Measurements from ENCODE around the gene DGKI.

DGKI gene

DNA sequence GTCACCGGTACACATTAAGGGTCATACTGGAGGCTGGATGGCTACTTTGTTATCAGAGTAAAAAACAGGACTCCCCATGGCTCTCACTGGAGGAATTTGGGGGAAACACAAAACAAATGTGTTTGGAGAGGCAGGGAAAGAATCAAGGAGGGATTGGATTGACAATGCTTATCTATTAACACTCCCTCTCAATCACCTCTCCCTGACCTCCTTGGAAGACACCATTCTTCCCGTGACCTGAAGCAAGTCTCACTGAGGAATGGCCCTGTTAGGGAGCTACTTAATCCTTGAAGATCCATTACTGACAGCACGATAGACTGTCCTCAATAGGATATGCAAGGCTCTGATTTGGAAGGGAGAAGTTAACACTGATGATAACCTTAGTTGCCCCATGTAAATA, 261.2 kb downstream of the DGKI start:
- DNase-seq = no peak

DNA sequence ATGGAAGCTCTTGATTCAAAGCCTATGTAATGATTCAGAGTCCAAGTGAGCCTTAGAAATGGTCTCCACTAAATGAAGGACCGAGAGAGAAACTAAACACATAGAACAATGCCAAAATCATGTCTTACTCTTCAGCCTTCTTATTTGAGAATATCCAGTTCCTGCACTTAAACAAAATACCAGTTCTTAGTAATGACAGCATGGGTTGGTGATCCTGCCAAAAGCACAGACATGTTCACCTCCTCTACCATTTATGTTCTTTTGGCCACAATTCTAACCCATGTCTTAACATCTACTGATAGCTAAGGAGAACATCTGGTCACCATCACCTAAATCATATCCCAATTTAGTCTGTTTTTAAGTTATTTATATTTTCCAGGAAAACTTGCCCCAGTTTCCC, 263.6 kb downstream of the DGKI start:
- no peak for DNase-seq

DNA sequence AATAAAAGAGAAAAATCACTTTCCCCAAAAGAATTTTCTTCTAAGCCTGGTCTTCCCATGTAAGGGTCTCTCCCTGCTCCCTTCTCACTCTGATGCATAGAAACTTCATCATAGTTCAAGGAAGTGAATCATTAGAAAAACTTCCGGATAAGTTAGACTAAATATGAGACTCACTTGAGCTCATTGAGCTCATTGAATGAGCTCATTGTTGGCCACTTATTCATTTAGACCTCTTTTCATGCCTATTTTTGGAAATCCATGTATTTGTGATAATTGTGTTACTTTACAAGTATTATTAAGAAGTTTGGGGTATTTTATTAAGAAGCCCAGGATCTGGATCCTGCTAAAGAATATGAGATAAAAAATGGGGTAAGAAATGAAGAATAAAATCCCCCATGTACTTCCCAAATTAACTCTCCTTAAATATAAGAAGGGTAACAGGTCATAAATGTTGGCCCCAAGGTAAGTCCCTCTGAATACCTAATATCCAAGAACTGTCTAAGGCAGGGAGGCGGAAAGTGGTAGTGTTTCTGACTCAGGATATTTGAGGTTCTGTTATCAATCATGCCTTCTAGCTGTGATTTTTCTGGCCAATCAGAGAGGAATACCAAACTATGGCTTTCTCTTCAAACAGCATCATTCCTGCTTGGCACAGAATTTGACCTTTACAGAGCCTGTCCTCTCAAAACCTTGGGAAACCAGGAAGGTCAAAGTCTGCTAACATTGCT, 266.7 kb downstream of the DGKI start:
- no peak for DNase-seq

DNA sequence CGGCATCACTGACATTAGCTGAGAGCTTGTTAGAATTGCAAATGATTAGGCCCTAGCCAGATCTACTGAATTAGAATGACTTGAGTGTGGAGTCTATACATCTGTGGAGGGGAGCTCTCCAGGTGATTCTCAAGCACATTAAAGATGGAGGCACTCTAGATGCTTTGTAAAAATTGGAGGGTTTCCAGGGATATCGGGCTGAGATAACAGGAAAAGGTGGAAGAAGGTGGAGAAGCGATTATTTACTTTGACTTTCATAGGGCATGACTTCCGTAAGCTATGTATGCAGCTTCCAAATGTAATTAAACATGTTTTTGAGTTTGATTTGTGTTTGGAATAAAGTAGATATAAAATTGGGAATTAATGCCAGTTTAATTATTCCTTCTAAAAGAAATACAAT, 268.2 kb downstream of the DGKI start:
- no peak for DNase-seq

DNA sequence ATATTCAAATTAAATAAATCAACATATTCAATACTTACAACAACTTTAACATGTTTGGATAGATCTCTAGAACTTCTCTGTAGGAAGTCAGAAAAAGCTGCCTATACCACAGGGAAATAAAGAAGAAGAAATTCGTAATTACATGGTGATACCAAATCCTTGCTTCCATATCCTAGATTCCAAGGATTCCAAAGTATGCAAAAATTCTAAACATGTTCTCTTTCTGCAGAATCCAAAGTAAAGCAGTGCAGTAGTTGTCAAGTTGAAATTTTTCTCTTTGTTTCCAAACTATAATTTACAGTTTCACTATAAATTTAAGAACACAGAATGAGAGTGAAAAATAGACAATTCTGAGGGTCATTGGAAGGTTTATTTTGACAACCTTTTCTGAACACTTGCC, 269.6 kb downstream of the DGKI start:
- no peak for DNase-seq

DNA sequence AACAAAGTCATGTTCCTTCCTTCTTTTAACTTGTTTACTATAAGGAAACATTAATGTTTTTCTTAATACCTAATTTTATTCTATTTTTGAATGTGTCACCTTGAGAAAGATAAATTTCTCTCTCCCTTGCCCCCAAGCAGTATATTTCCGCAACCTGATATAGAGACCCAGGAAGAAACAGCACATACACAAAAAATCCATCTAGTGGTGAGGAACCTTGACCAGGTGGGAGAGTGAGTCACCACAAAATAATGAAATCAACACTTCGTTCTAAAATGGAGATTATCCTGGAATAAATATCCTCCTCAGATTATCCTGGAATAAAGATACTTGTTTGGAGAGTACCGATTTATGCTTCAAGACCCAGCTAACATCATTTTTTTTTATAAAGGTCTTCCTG, 270.3 kb downstream of the DGKI start:
- DNase-seq = no peak

DNA sequence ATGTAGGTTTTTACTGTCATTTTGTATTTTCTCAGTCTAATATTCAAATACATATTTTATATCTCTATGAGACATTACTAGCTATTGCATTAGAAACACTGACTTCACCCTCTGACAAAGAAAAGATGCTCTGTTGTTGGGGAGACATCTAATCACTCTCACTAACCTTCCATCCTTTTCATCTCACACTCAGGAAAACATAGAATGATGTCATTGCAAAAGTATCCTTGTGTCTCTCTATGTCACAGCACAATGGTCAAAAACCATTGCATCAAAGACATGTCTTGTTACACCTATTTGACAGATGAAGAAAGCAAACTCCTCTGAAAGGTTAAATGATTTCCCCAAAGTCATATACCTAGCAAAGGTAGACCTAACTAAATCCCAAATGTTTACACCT, 272.0 kb downstream of the DGKI start:
- DNase-seq = no peak

DNA sequence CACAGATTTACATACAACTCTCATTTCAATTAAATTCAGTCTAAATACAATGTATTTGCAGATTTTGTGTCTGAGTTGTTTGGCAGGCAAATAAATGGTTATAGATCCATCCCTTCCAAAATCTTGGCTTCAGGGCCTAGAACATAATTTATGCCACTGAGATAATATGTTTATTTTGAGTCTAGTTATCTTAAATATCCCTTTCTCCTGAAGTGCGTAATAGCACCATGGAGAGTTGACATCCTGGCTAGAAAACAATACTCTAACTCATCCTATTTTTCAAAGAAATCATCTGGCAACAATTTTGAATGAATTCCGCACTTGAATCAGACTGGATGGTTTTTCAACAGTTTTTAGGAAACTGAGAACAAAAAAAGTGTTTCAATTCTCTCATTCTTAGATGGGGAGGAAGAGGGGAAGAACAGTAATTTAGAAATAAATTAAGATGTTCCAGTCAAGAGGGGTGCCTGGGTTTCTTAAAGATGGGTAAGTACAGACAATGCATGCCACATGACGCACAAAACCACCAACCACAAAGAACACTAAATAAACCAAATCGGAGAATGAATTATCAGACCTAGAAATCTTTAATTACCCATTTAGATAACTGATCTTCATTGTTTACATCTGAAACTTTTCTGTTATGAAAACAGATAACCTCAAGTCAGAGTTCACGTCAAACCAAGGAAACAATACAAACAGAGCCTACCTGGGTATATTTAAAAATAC, 274.6 kb downstream of the DGKI start:
- DNase-seq = no peak

DNA sequence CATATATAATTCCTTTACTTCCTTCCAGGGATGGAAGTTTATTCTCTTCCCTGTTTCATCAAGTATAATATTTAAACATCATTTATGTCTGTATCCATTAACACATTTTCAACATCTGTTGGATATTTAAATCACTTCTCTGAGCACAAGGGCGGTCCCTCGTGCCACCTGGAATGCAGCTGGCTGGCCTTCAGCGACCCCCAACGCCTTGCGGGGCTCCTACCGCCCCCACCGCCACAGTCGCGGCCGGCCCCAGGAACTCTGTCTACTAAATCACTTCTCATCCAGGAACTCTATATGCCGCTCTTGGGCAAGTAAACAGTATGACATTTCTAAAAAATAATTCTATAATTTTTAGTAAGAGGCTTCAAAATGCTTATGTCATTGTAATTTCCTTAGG, 282.1 kb downstream of the DGKI start:
- no peak for DNase-seq

DNA sequence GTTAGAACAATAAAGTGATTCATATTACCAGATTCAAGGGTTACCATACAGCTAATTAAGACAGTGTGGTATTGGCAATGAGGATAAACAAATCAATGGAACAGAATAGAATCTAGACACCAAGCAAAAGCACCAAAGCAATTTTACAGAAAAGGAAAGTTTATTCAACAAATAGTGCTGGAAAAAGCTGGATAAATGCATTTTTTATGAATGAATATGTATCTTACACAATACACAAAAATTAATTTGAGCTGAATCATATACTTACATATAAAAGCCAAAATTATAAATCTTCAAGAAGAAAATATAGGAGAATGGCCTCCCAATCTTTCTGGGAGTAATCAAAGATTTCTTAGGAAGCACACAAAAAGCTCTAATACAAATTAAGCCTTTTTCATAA, 282.8 kb downstream of the DGKI start:
- no peak for DNase-seq

DNA sequence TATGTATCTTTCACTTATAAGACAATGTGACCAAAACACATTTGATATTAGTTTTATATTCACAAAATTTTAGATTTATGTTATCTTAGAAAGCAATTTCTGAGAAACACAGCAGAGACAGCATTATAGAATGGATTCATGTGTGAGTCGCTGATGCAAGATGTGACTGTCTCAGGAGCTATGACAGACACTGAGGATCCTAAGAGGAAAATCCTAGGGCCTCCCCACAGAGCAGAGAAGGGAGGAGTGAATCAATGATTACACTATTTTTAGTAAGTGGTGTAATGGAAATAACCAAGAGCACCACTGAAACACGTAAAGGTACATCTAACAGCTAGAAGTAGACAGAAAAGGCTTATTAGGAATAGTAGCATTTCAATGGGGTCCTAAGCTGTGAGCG, 299.3 kb downstream of the DGKI start:
- DNase-seq = no peak

DNA sequence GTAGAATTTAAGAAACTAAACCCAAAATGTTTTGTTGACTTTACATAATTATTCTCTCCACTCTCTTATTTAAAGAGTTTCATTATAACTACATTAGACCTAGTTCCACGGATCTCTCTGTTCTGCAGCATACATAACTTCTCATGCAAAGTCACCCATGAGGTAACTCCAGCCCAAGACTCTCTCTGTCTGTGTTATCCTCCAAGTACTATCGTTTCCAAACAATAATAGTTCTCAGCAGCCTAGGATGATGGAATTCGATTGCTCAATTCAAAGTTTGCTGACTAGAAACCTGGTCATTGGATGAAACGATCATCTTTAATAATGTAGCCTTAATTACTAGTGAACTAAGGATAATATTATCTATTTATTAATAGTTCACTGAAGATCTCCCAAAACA, 300.1 kb downstream of the DGKI start:
- no peak for DNase-seq

DNA sequence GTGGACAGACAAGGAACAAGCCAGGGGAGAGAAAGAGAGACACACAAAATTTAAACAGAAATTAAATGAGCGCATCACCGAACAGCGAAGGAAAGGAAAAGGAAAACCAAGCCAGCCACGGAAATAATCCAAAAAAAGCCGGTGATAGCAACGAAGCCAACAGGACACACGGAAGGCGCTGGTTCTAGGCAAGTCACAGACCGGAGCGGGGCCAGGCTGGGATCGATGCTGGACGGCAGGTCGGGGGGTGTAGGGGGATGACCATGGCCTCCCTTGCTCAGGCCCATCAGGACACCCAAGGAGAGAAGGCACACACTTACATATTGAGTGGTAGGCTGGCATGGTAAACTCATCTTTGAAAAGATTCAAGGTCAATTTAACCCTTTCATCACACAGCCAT, 300.8 kb downstream of the DGKI start:
- no peak for DNase-seq

DNA sequence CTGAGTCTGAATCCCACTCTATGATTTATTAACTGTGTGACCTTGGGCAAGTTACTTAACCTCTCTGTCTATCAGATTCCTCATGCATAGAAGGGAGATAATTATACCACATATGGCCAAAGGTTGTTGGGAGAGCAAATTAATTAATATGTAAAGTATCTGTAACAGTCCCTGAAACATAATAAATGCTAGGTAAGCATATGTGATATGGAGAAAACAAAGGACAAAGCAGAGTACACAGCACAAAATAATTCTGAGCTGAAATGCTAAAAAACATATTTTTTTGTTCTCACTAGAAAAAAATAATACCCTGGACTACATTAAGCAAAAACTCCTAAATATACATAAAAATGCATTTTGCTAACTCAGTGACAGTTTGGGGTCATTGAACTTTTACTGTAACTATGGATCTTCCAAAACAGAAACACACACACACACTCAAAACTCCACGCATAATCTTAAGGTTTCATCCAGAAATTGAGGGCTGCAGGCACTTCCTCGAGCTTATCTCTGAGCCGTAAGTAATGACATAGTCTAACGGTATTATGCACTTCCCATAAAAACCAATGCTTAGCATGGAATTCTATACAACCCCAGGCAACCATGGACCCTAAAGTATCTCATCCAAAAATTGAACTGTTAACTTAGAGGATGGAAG, 301.6 kb downstream of the DGKI start:
- DNase-seq = no peak

DNA sequence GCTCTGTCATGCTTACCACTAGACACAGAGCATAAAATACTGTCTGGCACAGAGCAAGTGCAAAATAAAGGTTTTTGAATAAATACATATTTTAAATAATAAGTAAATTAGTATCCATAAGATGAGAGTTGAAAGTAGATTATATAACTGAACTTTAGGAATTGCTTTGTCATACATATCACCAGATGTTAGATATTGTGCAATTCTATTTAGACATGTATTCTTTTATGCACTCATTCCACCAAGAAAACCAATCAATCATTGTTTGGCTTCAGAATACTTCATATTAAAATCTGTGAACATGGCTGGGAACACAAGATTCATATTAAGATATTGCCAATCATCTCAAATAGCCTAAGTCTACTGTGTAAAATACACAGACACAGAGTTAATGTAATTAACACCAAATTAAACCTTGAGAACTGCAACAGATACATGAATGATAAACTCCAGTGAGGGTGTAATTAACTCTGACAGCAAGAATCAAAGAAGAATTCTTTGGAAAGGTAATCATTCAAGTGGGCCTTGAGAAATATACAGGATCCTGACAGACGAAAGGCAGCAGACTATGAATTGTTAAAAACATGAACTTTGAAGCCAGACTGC, 302.2 kb downstream of the DGKI start:
- no peak for DNase-seq

DNA sequence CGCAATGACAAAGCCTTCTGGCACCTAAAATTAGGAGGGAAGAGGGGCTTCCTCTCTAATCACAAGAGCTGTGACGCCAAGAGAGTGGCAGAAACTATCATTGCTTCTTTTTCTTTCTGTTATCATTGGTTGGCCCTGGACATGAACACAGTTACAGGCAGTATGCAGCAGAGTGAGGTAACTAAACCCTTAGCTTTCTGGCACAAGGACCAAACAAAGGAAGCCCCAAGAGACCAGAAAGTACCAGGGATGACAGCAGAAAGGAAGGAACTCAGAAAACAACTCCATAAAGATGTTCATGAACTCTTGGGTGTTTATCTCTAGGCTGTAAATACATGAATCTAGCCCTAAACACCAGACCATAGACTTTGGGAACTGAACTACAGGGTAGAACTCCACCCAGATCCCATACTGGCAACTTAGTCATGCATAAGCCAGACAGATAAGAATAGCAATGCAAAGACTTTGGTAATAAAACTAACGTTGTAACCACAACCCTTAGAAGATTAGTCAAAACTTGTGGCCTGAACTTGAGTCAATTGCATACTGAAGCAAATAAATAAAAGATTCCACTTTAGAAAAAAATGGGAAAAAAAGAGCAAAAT, 307.6 kb downstream of the DGKI start:
- DNase-seq = no peak

DNA sequence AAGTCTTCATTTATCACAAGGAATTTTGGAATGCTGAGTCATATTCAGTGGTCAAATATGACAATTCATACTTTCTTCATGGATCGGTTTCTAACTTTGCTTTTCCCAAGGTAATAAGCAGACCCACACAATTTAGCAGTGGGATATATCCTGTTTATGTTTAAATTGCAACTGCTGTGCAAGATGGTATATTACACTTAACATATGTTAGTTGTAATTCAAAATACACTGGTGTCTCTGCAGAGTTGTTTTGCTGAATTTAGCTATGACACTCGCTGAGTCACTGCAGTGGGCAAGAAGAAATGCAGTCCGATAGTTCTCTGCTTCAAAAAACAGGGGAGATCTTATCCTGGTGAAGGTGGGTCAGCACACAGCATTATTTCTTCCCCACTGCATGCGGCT, 308.4 kb downstream of the DGKI start:
- no peak for DNase-seq

DNA sequence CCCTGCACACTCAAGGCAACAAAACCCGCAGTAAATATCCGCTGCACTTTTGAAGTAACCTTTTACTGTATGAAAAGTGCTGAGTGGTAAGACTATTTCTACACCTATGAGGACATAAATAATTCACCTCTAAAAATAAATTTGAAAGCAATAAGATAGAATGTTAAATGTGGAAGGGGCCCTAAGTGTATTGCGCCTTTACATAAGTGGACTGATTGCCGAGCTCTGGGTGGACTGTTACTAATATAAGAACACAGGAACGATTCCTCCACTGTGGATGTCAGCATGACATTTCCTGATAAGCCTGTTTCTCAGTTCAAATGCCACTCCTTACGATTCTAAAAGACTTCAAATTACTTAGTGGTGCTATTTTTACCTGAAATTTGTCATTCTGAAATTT, 311.2 kb downstream of the DGKI start:
- DNase-seq = no peak

DNA sequence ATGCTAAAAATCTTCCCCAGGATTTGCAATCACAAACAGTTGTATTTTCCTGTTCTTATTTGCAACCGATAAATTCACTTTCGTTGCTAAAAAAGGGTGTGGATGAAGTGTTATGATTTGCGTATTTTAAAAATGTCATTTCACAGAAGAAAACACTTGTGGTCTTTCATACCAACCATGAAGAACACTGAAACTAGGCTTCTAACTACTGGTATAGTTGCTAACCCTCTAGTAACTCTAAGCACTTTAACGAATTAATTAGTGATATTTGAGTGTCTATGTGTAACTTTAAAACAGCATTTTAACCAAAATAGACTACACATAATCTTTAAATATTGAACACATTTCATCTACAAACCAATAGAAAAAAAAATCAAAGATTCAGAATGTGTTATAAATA, 315.1 kb downstream of the DGKI start:
- DNase-seq = no peak

DNA sequence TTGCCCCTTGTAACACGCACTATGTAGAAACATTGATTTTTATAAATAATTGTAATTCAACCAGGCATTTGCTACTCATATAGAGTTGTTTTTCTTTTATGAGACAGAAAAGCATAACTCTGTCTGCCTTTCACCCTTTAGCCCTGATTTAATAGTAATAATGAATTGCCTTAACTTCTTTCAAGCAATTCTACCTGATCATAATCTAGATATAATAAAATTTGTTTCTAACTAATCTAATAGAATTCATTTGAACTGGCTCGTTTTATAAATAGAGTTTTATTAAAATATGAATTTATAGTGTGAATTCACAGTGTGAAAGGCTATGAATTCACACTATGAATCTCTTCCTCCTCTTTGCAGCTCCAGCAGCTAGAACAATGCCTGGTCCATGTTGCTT, 319.1 kb downstream of the DGKI start:
- no peak for DNase-seq

DNA sequence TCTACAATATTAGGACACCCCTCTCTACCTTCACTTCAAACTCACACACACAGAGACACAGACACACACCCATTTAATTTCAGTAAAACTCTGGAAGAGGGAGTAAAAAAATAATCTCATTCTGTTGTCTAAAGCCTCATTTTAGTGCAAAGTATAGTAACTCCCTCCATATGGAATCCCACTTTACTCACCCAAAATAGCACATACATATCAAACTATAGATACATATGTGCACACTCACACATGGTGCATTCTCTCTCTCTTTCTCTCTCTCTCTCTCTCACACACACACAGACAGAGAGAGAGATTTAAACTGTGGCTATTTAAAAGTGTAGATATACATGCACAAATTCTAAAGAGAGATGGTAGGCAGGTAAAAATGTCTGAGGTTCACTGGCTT, 323.6 kb downstream of the DGKI start:
- DNase-seq = no peak

DNA sequence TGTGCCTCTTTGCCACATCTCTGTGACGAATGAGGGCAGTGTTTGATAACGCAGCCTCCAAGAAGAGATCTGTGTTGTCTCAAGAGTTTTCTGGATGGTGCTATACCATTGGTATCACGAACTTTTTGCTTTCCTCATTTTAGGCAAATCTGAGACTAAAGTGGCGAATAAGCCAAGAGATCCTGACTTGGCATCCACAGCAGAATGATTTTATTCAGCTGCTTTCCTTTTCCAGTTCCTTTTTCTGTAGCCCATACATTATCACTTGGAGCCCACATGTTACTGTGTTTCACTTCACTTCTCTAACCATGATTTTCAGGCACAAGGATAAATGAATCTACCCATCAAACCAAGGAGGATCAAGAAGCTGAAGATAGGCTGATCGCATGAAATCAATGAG, 325.3 kb downstream of the DGKI start:
- no peak for DNase-seq

DNA sequence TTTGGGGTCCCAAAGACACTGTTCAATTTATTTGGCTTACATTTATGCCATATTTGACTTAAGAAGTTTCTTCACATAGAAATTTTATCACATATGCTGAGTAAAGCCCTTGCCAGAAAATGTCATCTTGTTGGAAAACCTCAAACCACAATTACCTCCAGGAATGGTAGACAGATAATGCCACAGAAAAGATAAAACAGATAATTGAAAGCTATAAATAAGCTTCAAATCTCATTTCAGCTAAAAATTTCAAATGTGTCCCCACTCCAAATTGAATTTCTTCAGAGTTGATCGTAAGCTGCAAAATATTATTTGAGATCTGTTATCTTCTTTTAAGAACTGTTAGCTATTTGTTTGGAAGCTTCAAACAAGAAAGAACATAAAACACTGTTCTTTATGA, 326.8 kb downstream of the DGKI start:
- no peak for DNase-seq

Measured in NCI-H1694 (cell line).